AG04450 (cell line): ENCODE measurements around the gene SOX1. TPM values are rescaled to one million over a fixed set of nuclear protein-coding genes. Genes with fewer than 3 reads are reported as not detected.

ENCODE experiments used
- CTCF ChIA-PET: fragments of 300-600, 350-600 bp; formaldehyde crosslinking; extraction: SDS; loops from one replicate; lab custom pipeline; 2022; ENCODE audit warnings: antibody characterized with exemption, inconsistent platforms; lab: Charles Lee
- POLR2A ChIA-PET: fragments of 350-600 bp; formaldehyde crosslinking; extraction: SDS; loops from one replicate; lab custom pipeline; 2021; ENCODE audit warnings: antibody characterized with exemption, inconsistent platforms; lab: Yijun Ruan, JAX
- DNase-seq: peaks from one replicate; pipeline ENCODE4 v3.0.0-alpha.2; 2011; ENCODE audit warnings: low read depth, low spot score
- H3K27ac ChIP-seq: one replicate; pipeline ENCODE4 v1.5.1; 2012; ENCODE audit warnings: low read depth, low read length, control low read depth
- H3K27me3 ChIP-seq: one replicate; pipeline ENCODE4 v1.6.0; 2012; ENCODE audit warnings: low read length; ENCODE audit not compliant: control insufficient read depth, insufficient read depth
- H3K4me3 ChIP-seq: 2 replicates; pipeline ENCODE4 v1.5.1; 2011; ENCODE audit warnings: mild to moderate bottlenecking, low read depth, low read length, control low read depth
- H3K9me3 ChIP-seq: 2 replicates; pipeline ENCODE4 v1.5.1; 2012; ENCODE audit warnings: low read length; ENCODE audit not compliant: control insufficient read depth, insufficient read depth
- polyA plus RNA-seq: library from polyadenylated mRNA; depleted of rRNA; stranded (reverse); fragments of >200 nt; gene quantifications from 2 replicates; pipeline ENCODE4 v1.2.3, GENCODE V29; 2011
- TF ChIP-seq, protein P1 (sequence below): IDR thresholded peaks from 2 replicates; pipeline ENCODE4 v1.5.1; 2011; ENCODE audit warnings: low read depth, low read length, control low read depth, inconsistent platforms

Gene SOX1
- polyA plus RNA-seq, 1 experiment: not detected

DNA sequence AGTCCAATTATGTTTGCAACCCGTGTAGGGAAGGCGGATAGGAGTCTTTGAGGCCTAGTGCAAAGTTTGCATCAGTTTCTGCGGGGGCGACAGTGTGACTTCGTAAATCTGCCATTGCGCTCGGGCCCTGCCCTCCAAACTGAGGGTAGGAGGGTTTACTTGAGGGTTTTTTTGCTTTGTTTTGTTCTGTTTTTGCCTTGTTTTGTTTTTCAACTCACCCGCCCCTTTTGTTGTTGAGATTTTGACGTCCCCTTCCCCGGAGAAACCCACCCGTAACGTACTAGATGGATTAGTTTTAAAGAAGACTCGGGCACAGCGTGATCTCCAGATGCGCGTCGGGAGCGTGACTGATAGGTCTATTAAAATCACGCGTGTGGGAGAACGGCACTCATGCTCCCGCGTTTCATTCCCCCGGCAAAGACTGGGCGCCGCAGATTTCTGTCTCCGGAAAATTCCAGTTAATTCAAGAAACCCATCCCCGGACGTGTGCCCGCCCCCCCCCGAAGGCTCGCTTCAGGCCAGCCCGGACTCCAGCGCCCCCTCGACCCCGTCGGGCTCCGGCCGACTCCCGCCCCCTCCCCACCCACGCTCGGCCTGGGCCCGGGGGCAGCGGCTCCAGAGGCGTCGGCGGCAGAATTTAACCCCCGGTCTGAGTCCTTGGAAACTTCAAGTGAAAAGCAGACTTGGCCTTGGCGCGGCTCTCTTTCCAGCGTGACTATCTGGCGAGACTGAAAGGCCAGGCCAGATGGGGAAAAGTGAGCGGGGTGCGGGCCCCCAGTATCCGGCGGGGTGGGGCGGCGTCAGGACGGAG is 5.0 kb downstream of the SOX1 start:
- TF ChIP-seq, protein P1, sequence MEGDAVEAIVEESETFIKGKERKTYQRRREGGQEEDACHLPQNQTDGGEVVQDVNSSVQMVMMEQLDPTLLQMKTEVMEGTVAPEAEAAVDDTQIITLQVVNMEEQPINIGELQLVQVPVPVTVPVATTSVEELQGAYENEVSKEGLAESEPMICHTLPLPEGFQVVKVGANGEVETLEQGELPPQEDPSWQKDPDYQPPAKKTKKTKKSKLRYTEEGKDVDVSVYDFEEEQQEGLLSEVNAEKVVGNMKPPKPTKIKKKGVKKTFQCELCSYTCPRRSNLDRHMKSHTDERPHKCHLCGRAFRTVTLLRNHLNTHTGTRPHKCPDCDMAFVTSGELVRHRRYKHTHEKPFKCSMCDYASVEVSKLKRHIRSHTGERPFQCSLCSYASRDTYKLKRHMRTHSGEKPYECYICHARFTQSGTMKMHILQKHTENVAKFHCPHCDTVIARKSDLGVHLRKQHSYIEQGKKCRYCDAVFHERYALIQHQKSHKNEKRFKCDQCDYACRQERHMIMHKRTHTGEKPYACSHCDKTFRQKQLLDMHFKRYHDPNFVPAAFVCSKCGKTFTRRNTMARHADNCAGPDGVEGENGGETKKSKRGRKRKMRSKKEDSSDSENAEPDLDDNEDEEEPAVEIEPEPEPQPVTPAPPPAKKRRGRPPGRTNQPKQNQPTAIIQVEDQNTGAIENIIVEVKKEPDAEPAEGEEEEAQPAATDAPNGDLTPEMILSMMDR: no peak
- POLR2A ChIA-PET: no interaction called here
- Histone ChIP-seq H3K9me3 (no peaks in the 10 kb centered on the region; the same call in 1 of the 2 replicates), H3K27me3 (peaks cover 52% of the 10 kb centered on the region), H3K4me3 (no peak overlapping the region), H3K27ac (no peak overlapping the region)
- DNase-seq: no peak
- CTCF ChIA-PET: no interaction called here

DNA sequence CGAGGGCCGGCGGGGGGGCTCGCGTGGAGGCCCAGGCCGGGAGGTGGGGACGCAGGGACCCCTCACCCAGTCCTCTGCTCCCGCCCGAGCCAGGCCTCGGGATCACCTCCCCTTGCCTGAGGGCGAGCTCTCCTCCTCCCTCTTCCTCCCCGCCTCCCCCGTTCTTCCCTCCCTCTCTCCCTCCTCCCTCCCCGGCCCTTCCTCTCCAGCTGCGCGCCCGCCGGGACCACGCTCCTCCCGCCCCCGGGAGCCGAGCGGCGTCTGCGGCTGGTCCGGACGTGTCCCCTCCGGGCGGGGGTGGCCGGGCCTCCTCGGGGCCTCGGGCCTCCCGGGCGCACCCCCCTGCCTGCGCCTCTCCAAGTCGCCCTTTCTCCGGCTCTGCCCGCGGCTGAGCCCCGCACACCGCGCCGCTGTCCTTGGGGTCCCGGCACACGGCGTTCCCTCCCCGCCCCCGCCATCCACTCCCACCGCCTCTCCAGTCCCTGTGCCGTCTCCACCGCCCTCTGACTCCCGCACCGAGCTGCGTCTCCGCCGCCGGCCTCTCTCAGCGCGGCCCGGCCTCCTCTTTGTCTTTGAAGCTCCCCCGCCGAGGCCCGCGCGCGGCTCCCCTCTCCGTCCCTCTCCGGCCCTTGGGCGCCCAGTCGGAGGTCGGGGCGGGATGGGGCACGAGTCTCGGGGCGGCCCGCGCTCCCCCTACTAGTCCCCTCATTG is 5.7 kb downstream of the SOX1 start:
- no peak for DNase-seq
- no peak overlapping the region for H3K27ac ChIP-seq
- H3K4me3 ChIP-seq: no peak overlapping the region
- H3K9me3 ChIP-seq: no peaks in the 10 kb centered on the region; the same call in 1 of the 2 replicates
- POLR2A ChIA-PET: no interaction called here
- TF ChIP-seq, protein P1: no peak
- H3K27me3 ChIP-seq: peaks cover 47% of the 10 kb centered on the region
- CTCF ChIA-PET: no interaction called here

DNA sequence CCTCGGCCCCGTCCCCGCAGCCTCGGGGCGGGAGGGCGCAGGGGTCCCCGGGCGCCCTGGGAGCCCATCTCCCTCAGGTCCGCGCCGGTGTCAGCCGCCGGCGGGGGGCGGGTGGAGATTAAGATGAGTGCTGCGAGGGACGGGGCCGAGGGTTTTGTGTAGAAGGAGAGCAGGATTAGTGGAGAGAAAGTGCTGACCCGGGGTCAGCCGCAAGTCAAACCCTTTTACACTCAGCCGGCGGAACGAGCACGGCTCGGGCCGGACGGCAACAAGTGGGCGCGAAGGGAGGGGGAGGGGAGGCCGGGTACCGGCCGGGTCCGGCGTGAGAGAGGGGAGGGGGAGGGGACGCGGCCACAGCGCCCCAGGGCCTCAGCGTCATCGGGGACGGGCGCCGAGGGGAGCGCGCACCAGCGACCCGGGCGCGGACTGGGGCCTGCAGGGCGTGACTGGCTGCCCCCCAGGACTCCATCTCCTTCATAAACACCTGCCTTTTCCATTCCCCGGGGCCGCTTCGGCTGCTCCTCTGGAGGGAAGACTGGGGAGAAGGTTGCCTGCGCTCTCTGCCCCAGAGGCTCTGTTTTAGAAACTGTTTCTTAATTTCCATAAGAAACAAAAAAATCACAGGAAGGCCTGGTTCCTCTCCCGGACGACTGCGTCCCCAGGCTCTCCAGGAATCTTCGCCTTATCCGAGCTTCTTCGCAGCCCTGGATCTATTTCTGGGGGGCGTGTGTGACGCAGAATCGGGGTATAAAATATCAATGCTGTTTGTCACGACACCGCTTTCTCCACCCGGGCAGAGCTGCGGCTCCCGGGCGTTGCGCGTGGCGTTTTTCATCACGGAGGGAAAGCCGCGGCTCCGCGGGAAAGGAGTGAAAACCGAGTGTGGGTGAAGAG is 6.5 kb downstream of the SOX1 start:
- ChIA-PET CTCF (no interaction called here), POLR2A (no interaction called here)

DNA sequence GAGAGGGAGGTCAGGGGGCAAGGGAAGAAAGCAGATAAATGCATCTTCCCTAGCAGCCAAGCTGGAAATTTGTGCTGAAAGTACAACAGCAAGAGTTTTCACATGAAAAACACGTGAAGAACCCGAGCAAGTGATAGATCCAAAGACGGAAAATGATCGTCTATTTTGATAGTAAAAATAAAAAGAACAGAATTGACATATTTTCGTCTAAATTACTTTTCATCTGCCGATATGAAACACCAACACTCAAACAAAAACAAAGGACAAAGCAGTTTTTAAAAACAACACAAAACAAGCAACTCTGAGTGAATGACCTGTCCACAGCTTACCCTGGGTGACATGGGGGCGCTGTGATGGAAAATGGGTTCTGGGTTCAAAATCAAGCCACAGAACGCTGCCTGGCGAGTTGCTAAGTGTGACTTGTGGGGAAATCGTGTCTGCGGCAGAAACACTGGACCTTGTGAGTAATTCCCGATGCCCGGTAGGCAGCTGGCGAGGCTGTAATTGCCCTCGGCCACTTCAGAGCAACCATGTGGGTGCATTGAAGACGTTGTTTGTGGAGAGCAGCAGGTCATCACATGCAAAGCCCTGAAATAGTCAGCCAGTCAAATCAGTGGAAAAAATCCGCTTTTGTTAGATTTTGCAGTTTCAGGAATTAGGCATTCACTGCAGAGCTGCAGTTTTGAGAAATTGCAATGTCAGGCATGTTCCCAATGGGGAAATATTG is 7.4 kb downstream of the SOX1 start:
- TF ChIP-seq, protein P1: no peak
- peaks cover 42% of the 10 kb centered on the region for H3K27me3 ChIP-seq

More for the DNA sequence above, 6.5 kb downstream of the SOX1 start:
- no peak for DNase-seq
- TF ChIP-seq, protein P1: no peak
- Histone ChIP-seq H3K27me3 (peaks cover 46% of the 10 kb centered on the region), H3K27ac (no peak overlapping the region), H3K4me3 (no peak overlapping the region), H3K9me3 (no peaks in the 10 kb centered on the region; the same call in 1 of the 2 replicates)

More for the DNA sequence above, 7.4 kb downstream of the SOX1 start:
- H3K27ac ChIP-seq: no peak overlapping the region
- ChIA-PET POLR2A (no interaction called here), CTCF (no interaction called here)
- DNase-seq: no peak
- no peak overlapping the region for H3K4me3 ChIP-seq
- H3K9me3 ChIP-seq: no peaks in the 10 kb centered on the region; the same call in 1 of the 2 replicates
